HEK293 (cell line): Measurements from ENCODE around the gene GNG4.
A peak's percentile ranks its signal among the peaks of the same experiment; 100 is the strongest.

Experiments used
- ATF2 ChIP-seq: fragments of 450-650 bp; formaldehyde crosslinking; IDR thresholded peaks from 2 replicates; pipeline ENCODE4 v1.5.1; 2016; ENCODE audit warnings: missing biosample characterization, missing genetic modification characterization, low read depth
- HOXA7 ChIP-seq: sonication (generic); formaldehyde crosslinking; IDR thresholded peaks from 2 replicates; pipeline ENCODE4 v1.8.1; 2022; ENCODE audit warnings: missing genetic modification reagents, borderline replicate concordance
- HOXC10 ChIP-seq: sonication (generic); formaldehyde crosslinking; IDR thresholded peaks from 2 replicates; pipeline ENCODE4 v1.8.1; 2023; ENCODE audit warnings: mild to moderate bottlenecking, missing genetic modification reagents
- KLF17 ChIP-seq: fragments of 450-650 bp; formaldehyde crosslinking; IDR thresholded peaks from 2 replicates; pipeline ENCODE4 v1.5.1; 2016; ENCODE audit warnings: missing biosample characterization, missing genetic modification characterization
- MEIS1 ChIP-seq: sonication (generic); formaldehyde crosslinking; IDR thresholded peaks from 2 replicates; pipeline ENCODE4 v1.8.1; 2022; ENCODE audit warnings: missing genetic modification reagents, mild to moderate bottlenecking, borderline replicate concordance
- OSR2 ChIP-seq: fragments of 450-650 bp; formaldehyde crosslinking; IDR thresholded peaks from 2 replicates; pipeline ENCODE4 v1.5.1; 2016; ENCODE audit warnings: missing biosample characterization, missing genetic modification characterization
- PRDM2 ChIP-seq: fragments of 450-650 bp; formaldehyde crosslinking; IDR thresholded peaks from 2 replicates; pipeline ENCODE4 v1.5.1; 2016; ENCODE audit warnings: missing biosample characterization, missing genetic modification characterization, borderline replicate concordance
- SCRT2 ChIP-seq: fragments of 450-650 bp; formaldehyde crosslinking; IDR thresholded peaks from 2 replicates; pipeline ENCODE4 v1.5.1; 2016; ENCODE audit warnings: missing biosample characterization, missing genetic modification characterization
- SP3 ChIP-seq: fragments of 450-650 bp; formaldehyde crosslinking; IDR thresholded peaks from 2 replicates; pipeline ENCODE4 v1.5.1; 2016; ENCODE audit warnings: missing biosample characterization, missing genetic modification characterization
- SP7 ChIP-seq: fragments of 450-650 bp; formaldehyde crosslinking; IDR thresholded peaks from 2 replicates; pipeline ENCODE4 v1.5.1; 2016; ENCODE audit warnings: missing biosample characterization, missing genetic modification characterization
- ZNF18 ChIP-seq: fragments of 450-650 bp; formaldehyde crosslinking; IDR thresholded peaks from 2 replicates; pipeline ENCODE4 v1.5.1; 2016; ENCODE audit warnings: missing biosample characterization, missing genetic modification characterization
- ZNF2 ChIP-seq: fragments of 450-650 bp; formaldehyde crosslinking; IDR thresholded peaks from 2 replicates; pipeline ENCODE4 v1.5.1; 2016; ENCODE audit warnings: missing biosample characterization, missing genetic modification characterization
- ZNF214 ChIP-seq: fragments of 450-650 bp; formaldehyde crosslinking; IDR thresholded peaks from 2 replicates; pipeline ENCODE4 v1.5.1; 2017; ENCODE audit warnings: missing biosample characterization, mild to moderate bottlenecking, missing genetic modification characterization, borderline replicate concordance
- ZNF354C ChIP-seq: fragments of 450-650 bp; formaldehyde crosslinking; IDR thresholded peaks from 2 replicates; pipeline ENCODE4 v1.5.1; 2016; ENCODE audit warnings: missing biosample characterization, missing genetic modification characterization, low read depth, borderline replicate concordance
- ZNF404 ChIP-seq: fragments of 450-650 bp; formaldehyde crosslinking; IDR thresholded peaks from 2 replicates; pipeline ENCODE4 v1.5.1; 2017; ENCODE audit warnings: missing biosample characterization, missing genetic modification characterization
- ZNF449 ChIP-seq: fragments of 450-650 bp; formaldehyde crosslinking; IDR thresholded peaks from 2 replicates; pipeline ENCODE4 v1.5.1; 2017; ENCODE audit warnings: missing biosample characterization, mild to moderate bottlenecking, missing genetic modification characterization, moderate library complexity
- ZNF48 ChIP-seq: fragments of 450-650 bp; formaldehyde crosslinking; IDR thresholded peaks from 2 replicates; pipeline ENCODE4 v1.5.1; 2016; ENCODE audit warnings: missing biosample characterization, missing genetic modification characterization
- ZNF571 ChIP-seq: fragments of 450-650 bp; formaldehyde crosslinking; IDR thresholded peaks from 2 replicates; pipeline ENCODE4 v1.5.0; 2017; ENCODE audit warnings: missing biosample characterization, missing genetic modification characterization
- ZNF658 ChIP-seq: fragments of 450-650 bp; formaldehyde crosslinking; IDR thresholded peaks from 2 replicates; pipeline ENCODE4; 2016; ENCODE audit warnings: missing biosample characterization, missing genetic modification characterization
- ZNF692 ChIP-seq: fragments of 450-650 bp; formaldehyde crosslinking; IDR thresholded peaks from 2 replicates; pipeline ENCODE4 v1.5.1; 2016; ENCODE audit warnings: missing biosample characterization, missing genetic modification characterization
- ZNF701 ChIP-seq: fragments of 450-650 bp; formaldehyde crosslinking; IDR thresholded peaks from 2 replicates; pipeline ENCODE4 v1.5.1; 2016; ENCODE audit warnings: missing biosample characterization, missing genetic modification characterization
- ZNF704 ChIP-seq: fragments of 450-650 bp; formaldehyde crosslinking; IDR thresholded peaks from 2 replicates; pipeline ENCODE4 v1.5.1; 2016; ENCODE audit warnings: missing biosample characterization, missing genetic modification characterization
- ZNF707 ChIP-seq: fragments of 450-650 bp; formaldehyde crosslinking; IDR thresholded peaks from 2 replicates; pipeline ENCODE4 v1.5.1; 2016; ENCODE audit warnings: missing biosample characterization, missing genetic modification characterization
- ZNF776 ChIP-seq: fragments of 450-650 bp; formaldehyde crosslinking; IDR thresholded peaks from 2 replicates; pipeline ENCODE4 v1.5.0; 2017; ENCODE audit warnings: missing biosample characterization, missing genetic modification characterization, borderline replicate concordance
- ZNF843 ChIP-seq: fragments of 450-650 bp; formaldehyde crosslinking; IDR thresholded peaks from 2 replicates; pipeline ENCODE4 v1.5.1; 2016; ENCODE audit warnings: missing biosample characterization, missing genetic modification characterization
- ZSCAN23 ChIP-seq: fragments of 450-650 bp; formaldehyde crosslinking; IDR thresholded peaks from 2 replicates; pipeline ENCODE4 v1.5.1; 2016; ENCODE audit warnings: missing biosample characterization, missing genetic modification characterization

Gene GNG4

GRCh38 chr1:235503403-235504121 lies 146.0 kb downstream of the GNG4 start (continued):
- TF ChIP-seq OSR2 (tag by site-specific recombination) = no peak
- no peak; the same call in 1 of the 2 replicates for TF ChIP-seq ZNF18 (tag by site-specific recombination)
- no peak for TF ChIP-seq ZNF707
- TF ChIP-seq ZNF776 (tag by site-specific recombination) = no peak
- TF ChIP-seq ZNF404 (tag by site-specific recombination) = no peak
- TF ChIP-seq ZNF701 (tag by site-specific recombination) = no peak
- no peak for TF ChIP-seq HOXA7 (CRISPR knock-in tag)
- no peak for TF ChIP-seq SCRT2 (tag by site-specific recombination)
- TF ChIP-seq ZNF571 (tag by site-specific recombination) = no peak
- TF ChIP-seq SP7 = peak; percentile 53
- no peak; the same call in 1 of the 2 replicates for TF ChIP-seq ZNF692 (tag by site-specific recombination)
- TF ChIP-seq ZNF658 = no peak
- TF ChIP-seq ZNF354C (tag by site-specific recombination) = no peak
- 0 out of 2 replicates have a peak, but pooled peaks have one; percentile 16 for TF ChIP-seq ZNF449 (tag by site-specific recombination)
- peak; percentile 58 for TF ChIP-seq ZNF2
- no peak for TF ChIP-seq ZNF214 (tag by site-specific recombination)
- TF ChIP-seq ATF2 (tag by site-specific recombination) = no peak
- TF ChIP-seq ZSCAN23 (tag by site-specific recombination) = no peak
- no peak for TF ChIP-seq PRDM2 (tag by site-specific recombination)
- TF ChIP-seq KLF17 (tag by site-specific recombination) = no peak; the same call in 1 of the 2 replicates
- TF ChIP-seq ZNF48 (tag by site-specific recombination) = no peak
- no peak for TF ChIP-seq ZNF843 (tag by site-specific recombination)
- TF ChIP-seq MEIS1 = no peak
- no peak for TF ChIP-seq SP3
- TF ChIP-seq HOXC10 (CRISPR knock-in tag) = no peak
- no peak for TF ChIP-seq ZNF704 (tag by site-specific recombination)
